GM18508 (cell line): ENCODE results near the gene BEAN1.
"Not testable (repeated sequence)": the region's sequence is repeated elsewhere in the genome, so short reads cannot be mapped to it uniquely, and the experiment has no call there.

Source experiments
- ATAC-seq: cut with Tn5 transposase; IDR thresholded peaks from one replicate; pipeline ENCODE4 v1.9.1; 2021; ENCODE audit warnings: moderate number of reproducible peaks; ENCODE audit not compliant: insufficient read depth, unreplicated experiment

BEAN1 gene

GRCh38 chr16:66466636-66467035 is 39.5 kb downstream of the BEAN1 start:
- ATAC-seq: not testable (repeated sequence)

- ATAC-seq: no peak
These were observed 40.5 kb downstream of the BEAN1 start for GRCh38 chr16:66467611-66468010.

DNA sequence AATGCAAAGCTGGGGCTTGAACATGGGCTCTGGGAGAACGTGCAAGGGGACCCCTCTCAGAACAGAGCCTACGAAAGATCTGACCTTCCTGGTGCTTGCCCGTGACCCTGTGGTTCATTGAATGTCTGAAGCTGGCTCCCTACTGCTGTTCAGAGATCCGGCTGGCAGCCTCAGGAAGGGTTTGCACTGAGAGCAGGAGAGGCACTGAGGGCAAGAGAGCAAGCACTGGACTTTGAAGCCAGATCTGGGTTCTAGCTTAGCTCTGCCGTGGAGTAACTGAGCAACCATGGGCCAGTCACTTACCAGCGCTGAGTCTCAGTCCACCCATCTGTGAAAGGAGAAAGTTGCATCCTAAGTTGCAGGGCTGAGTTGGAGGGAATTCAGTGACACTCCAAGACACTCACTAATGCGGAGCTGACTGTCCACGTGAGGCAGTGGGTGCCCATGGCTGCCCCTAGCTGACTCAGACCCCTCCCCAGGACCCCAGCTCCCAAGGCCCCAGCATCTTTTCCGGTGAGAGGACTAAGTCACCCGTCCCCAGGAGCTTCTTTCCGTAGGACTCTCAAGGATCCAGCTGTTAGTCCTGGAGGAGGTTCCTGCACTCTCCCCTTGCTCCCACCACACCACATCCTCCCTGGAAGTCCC is 41.3 kb downstream of the BEAN1 start:
- no peak for ATAC-seq

DNA sequence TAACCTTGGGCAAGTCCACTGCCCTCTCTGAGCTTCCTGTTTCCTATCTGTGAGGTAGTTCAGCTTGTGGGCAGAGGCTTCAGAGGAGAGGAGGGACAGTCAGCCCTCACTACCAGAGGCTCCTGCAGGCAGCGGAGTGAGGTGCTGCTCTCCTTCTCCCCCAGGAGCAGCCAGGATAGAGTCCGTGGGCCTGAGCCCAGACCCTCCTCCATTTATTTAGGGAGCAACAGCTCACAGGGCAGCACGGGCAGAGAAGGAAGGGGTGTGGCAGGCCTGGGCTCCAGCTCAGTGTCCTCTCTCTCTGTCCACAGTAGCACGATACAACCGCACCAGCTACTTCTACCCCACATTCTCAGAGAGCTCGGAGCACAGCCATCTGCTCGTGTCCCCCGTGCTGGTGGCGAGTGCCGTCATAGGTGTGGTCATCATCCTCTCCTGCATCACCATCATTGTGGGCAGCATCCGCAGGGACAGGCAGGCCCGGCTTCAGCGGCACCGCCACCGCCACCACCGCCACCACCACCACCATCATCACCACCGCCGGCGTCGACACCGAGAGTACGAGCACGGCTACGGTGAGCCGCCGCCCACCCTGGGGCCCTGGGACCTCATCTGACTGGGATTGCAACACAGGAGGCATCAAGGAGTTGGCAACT is 42.3 kb downstream of the BEAN1 start:
- ATAC-seq: no peak

GRCh38 chr16:66469947-66470546 is 43.0 kb downstream of the BEAN1 start:
- ATAC-seq: no peak

DNA sequence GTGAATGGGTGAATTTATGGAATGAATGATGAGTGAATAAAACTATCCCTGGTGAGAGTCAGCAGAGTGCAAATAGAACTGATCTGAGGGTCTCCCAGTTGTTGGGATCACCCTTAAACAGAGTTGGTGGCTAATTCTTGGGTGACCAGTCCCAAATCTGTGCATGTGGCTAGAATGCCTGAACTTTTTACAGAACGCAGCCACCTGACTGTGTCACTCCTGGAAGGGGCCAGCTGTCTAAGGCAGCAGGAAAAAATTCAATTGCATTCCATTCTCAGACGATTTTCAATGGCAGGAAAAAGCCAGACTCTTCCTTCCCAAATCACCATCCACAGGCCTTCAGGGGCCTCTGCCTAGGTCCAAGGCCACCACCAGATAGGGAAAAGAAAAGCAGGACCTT is 43.5 kb downstream of the BEAN1 start:
- ATAC-seq: no peak

DNA sequence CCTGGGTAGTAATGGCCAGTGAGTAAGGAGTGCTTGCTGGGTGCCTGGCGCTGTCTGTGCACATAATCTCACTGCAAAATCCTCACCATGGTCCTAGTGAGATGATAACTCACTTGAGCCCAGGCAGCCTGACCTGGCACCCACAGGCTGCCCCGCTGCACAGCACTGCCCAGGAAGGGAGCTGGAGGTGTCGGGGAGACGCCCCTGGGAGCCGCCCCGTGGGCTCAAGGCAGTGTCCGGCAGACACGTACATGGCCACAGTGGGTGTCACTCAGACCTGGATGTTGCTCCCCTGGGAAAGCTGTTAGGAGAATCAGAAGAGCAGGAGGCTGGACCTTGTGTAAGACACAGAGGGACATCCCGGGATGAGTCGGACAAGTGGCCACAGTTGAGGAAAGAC is 44.2 kb downstream of the BEAN1 start:
- ATAC-seq: no peak

GRCh38 chr16:66471716-66472393 is 44.8 kb downstream of the BEAN1 start:
- ATAC-seq: no peak

- ATAC-seq: no peak
These were observed 46.0 kb downstream of the BEAN1 start for GRCh38 chr16:66473051-66473571.

DNA sequence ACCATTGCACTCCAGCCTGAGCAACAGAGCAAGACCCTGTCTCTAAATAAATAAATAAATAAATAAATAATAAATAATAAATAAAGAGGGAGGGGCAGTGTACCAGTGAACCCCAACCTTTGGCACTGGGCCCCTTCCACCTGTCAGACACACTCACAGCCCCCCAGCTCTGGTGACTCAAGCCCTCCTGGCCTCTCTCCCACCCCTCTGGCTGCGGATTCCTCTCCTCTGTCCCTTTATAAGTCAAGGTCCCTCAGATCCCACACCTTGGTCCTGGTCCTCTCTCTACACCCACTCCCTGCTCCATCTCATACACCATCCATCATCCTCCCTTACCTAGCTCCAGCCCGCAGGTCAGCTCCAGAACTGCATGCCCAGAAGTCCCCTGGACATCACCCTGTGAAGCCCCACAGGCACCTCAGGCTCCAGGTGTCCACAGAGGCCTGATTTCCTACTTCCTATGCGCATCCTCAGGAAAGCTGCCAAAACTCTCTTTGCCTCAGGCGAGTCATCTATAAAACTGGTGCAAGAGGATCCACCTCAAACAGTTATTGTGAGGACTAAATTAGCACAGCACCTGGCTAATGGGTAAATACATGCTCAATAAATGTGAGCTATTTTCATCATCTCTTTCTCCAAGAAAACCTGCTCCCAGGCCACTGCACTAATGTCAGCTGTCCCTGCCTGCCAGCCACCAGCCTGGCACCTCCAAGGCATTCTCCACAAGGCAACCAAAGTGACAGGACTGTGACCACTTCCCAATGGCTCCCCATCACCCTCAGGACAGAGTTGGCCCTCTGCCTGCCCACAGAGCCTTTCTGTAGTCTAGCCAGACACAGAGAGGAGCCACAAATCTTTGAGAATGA is 46.8 kb downstream of the BEAN1 start:
- ATAC-seq: no peak

DNA sequence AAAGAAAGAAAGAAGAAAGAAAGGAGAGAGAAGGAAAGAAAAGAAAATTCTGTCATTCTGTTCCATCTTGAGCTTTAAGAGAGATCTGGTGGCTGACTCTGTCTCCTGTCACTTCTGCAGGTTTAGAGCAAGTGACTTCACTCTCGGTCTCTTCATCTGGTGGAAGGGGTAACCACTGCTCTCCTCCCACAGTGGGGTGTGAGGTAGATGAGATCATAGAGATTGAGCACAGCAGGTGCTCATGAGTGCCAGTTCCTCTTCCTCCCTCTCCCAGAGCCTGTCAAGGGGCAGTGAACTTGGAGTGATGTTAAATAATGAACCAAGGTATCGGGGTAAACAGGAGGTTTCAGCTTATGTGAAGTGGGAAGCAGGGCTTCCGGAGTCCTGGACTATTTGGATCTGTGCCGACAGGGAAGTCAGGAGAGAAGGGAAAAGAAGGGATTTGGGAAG is 47.7 kb downstream of the BEAN1 start:
- peak; percentile 94 for ATAC-seq

GRCh38 chr16:66475232-66475631 is 48.1 kb downstream of the BEAN1 start:
- ATAC-seq: no peak

DNA sequence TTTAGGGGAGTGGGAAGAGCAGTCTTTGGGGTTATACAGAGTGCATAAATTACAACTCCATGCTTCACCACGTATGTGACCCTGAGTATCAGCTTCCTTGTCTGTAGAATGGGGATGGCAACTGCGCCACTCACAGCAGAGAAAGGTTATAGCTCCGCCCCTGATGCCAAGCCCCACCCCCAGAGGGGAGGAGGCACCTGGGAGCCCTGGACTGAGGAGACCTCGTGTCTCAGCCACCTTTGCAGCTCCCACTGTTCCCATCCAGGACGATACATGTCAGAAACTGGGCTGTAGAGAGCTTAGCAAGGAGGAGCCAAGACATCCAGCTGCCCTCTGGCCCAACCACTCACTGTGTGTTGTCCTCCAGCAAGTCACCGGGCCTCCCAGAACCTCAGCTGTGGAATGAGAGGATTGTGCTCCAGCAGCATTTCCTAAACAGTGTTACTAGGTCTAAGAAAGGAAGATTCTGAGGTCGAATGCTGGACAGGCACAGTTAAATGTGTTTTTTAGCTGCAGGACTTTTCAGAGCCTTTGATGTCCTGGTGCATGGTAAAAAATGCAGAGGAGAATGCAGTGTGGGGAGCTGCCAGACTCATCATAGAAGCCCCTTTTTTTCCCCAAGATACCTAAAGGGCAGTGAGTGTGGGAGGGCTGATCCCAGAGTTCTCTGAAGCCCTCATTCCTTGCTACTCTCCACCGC is 49.4 kb downstream of the BEAN1 start:
- no peak for ATAC-seq

DNA sequence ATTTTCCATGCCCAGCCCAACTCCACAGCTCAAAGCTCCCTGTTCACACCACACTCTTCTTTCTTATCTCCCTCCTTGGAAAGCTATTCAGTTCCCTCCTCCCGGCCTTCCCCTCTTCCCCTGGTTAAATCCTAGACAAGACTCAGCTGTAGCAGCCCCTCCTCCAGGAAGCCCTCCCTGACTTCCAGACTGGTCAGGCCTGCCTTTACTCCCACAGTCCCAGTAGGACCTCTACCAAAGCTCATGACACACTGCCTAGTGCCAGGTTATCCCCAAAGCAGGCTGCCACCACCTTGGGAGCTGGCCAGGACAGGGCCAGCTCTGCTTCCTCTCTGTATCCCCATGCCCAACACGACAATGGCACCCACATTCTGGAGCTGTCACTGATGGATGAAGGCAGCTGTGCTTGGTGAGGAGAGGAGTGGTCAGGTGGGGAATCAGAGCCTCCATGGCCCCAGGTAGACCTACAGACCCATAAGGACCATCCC is 50.0 kb downstream of the BEAN1 start:
- ATAC-seq: no peak

- no peak for ATAC-seq
These were observed 51.8 kb downstream of the BEAN1 start for GRCh38 chr16:66478733-66479511.

DNA sequence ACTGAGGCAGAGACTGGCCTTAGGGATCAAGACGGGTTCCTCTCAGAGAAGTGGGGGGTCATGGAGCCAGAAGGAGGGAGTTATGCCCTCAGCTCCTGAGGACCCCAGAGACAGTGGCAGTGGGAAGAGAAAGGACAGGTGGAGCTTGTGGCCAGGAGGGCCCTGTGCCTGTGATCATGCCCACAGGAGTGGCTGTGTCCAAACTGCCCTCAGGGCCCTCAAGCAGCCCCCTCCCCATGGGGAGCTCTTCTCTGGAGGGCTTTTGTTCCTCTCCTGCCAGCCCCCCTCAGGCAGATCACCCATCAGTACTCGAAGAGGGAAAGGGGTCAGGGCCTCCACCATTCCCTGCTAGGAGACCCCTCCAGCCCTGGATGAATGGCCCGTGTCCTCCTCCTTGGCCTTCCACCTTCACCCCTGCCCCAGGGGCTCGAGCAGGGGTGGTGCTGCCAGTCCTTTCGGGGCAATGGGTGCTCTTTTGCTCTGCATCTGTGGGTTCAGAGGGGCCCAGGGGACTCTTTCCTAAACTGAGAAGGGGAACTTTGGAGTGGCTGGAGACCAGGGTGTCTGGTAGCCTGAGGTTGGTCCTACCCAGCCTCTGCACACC is 52.7 kb downstream of the BEAN1 start:
- ATAC-seq: no peak

DNA sequence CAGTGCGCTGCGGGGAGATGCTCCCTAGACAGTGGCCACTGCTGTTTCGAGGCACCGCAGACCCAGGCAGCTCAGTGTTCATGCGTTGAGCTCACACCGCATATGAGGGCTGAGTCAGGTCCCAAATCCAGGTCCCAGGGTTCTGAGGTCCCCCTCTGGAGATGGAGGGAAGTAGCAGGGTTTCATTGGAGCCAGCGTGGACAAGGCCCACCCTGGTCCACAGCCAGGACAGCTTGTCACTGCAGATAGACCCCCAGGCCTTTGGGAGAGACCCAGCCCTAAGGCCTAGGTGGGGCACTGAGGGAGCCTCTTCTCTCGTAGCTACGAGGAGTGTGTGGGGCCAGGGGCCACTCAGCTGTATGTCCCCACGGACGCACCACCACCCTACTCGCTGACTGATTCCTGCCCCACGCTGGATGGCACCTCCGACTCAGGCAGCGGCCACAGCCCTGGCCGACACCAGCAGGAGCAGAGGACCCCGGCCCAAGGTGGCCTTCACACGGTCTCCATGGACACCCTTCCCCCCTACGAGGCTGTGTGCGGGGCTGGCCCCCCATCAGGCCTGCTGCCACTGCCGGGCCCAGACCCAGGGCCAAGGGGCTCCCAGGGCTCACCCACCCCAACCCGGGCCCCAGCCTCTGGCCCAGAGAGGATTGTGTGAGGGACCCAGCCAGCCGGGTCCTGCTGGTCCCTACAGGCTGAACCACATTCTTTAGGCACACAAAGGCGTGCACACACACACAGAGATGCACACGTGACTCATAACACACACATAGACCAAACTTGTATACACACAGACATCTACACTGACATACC is 53.4 kb downstream of the BEAN1 start:
- ATAC-seq: no peak
